DND-41 (cell line): ENCODE measurements around the gene SCCPDH.

ENCODE experiments used
- CTCF ChIP-seq: IDR thresholded peaks from 2 replicates; pipeline ENCODE4 v1.5.1; 2012; ENCODE audit warnings: borderline replicate concordance, low read length, moderate library complexity, mild to moderate bottlenecking; ENCODE audit not compliant: poor library complexity, severe bottlenecking; ENCODE audit errors: extremely low read depth
- EZH2 ChIP-seq: IDR thresholded peaks from 3 replicates; pipeline ENCODE4 v1.6.1; 2012; ENCODE audit warnings: borderline replicate concordance, low read depth, mild to moderate bottlenecking, moderate library complexity, low read length, inconsistent platforms; ENCODE audit not compliant: severe bottlenecking

GRCh38 chr1:246815693-246816270, 91.6 kb downstream of the SCCPDH start:
- TF ChIP-seq EZH2 (no peak), CTCF (no peak)
